PC-9 (cell line): ENCODE results near the gene SORCS2.

Experiments
- CTCF ChIP-seq: fragments of 200-600 bp; sonication (generic); conservative IDR thresholded peaks from 2 replicates; pipeline ENCODE4 v1.6.1; 2017; ENCODE audit warnings: mixed run types, antibody characterized with exemption, mild to moderate bottlenecking, moderate library complexity
- EZH2 ChIP-seq: fragments of 200-600 bp; sonication (generic); IDR thresholded peaks from 2 replicates; pipeline ENCODE4 v1.8.0; 2017; ENCODE audit warnings: antibody characterized with exemption, low read depth

GRCh38 chr4:7516773-7517144 lies 324.4 kb downstream of the SORCS2 start:
- TF ChIP-seq CTCF = no peak
- TF ChIP-seq EZH2 = no peak
